Vagina (tissue), 2 donors: ENCODE measurements around the gene C1QTNF8.

Source experiments
- POLR2A ChIP-seq, 2 donors: fragments of 450-650 bp; IDR thresholded peaks; one replicate each; pipeline ENCODE4 v1.6.1; 2017; ENCODE audit warnings: antibody characterized with exemption in 2 of 2, mild to moderate bottlenecking in 2 of 2, moderate library complexity in 2 of 2
- TF ChIP-seq, protein P1 (sequence below), 3 experiments: fragments of 450-650 bp in 2 of 3; fragments of 200-600 bp in 1 of 3; sonication (generic) in 1 of 3; IDR thresholded peaks; one replicate each; pipeline ENCODE4 v1.5.1; 2017 to 2019; ENCODE audit warnings: antibody characterized with exemption in 3 of 3, mild to moderate bottlenecking in 2 of 3, moderate library complexity in 2 of 3

DNA sequence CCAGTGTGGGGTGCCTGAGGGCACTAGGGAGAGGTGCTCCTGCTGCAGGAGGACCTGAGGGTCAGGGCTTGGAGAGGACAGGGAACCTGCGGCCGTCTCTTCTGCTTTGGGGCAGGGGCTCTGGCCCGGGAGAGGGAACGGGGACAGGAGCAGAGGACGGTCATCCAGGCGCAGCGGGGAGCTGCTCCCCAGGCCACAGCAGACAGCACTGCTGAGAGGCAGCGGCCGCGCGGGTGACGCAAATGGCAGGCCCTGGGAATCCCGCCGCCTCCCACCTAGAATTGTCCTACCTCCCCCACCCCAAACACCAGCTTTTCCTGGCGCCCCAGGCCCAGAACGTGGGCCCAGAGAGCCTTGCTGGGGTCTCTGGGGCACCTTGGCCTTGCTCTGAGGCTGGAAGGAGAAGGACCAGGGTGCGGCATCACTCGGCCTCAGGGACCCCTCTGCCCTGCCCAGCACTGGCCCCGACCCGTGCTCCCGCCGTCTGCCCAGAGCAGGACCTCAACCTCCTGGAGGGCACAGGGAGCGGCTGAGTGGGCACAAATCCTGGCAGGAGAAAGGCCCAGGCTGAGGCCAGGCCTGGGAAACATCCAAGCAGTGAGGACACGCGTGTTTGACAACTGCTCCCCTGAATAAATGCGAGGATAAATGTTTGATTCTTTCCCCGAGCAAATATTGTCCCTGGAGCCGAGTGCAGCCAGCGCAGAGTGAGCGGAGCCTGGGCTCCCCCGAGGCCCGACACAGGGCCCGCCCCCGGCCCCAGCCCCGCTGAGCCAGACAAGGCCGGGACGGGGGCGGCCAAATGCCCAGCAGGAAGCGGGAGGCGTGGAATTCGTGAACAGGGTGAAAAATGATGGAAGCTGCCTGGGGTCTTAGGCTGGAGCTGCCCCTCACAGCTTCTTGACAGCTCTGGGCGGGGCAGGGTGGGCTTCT is 15.0 kb downstream of the C1QTNF8 start:
- TF ChIP-seq, protein P1, sequence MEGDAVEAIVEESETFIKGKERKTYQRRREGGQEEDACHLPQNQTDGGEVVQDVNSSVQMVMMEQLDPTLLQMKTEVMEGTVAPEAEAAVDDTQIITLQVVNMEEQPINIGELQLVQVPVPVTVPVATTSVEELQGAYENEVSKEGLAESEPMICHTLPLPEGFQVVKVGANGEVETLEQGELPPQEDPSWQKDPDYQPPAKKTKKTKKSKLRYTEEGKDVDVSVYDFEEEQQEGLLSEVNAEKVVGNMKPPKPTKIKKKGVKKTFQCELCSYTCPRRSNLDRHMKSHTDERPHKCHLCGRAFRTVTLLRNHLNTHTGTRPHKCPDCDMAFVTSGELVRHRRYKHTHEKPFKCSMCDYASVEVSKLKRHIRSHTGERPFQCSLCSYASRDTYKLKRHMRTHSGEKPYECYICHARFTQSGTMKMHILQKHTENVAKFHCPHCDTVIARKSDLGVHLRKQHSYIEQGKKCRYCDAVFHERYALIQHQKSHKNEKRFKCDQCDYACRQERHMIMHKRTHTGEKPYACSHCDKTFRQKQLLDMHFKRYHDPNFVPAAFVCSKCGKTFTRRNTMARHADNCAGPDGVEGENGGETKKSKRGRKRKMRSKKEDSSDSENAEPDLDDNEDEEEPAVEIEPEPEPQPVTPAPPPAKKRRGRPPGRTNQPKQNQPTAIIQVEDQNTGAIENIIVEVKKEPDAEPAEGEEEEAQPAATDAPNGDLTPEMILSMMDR (IDR thresholded peaks at IDR 0.05): no peak
- TF ChIP-seq POLR2A (IDR thresholded peaks at IDR 0.05): no peak
